Activated T-helper 1 cell treated with anti-CD3 and anti-CD28 coated beads, Interleukin-12 subunit alpha, Interleukin-12 subunit beta, Interleukin-2, Interleukin-4 antibody, amounts not matched to agents 30 ng/mL and 10 ng/mL and 1 ng/mL, durations not matched to agents 14 hours and 24 hours and 36 hours (primary cell): ENCODE data around the gene SEMA6D. TPM values are rescaled to one million over a fixed set of nuclear protein-coding genes. Genes with fewer than 3 reads are reported as not detected.

Source experiments
- DNase-seq: peaks from one replicate; pipeline ENCODE4 v3.0.0; 2021; ENCODE audit warnings: low spot score
- H3K27ac Mint-ChIP-seq: one replicate; pipeline ENCODE4 v1.8.0; 2021; ENCODE audit warnings: mild to moderate bottlenecking, mixed read lengths
- H3K27me3 Mint-ChIP-seq: one replicate; pipeline ENCODE4 v1.8.0; 2022; ENCODE audit warnings: mild to moderate bottlenecking, moderate library complexity, mixed read lengths; ENCODE audit not compliant: insufficient read depth
- H3K36me3 Mint-ChIP-seq: one replicate; pipeline ENCODE4 v1.8.0; 2021; ENCODE audit warnings: low read depth, mixed read lengths
- H3K4me1 Mint-ChIP-seq: one replicate; pipeline ENCODE4 v1.8.0; 2021; ENCODE audit warnings: low read depth, mixed read lengths
- H3K4me3 Mint-ChIP-seq: one replicate; pipeline ENCODE4 v1.8.0; 2021; ENCODE audit warnings: mild to moderate bottlenecking, moderate library complexity, mixed read lengths
- H3K9me3 Mint-ChIP-seq: one replicate; pipeline ENCODE4 v1.8.0; 2021; ENCODE audit warnings: mixed read lengths
- intact Hi-C: fragments of 100-400 bp; cut with micrococcal nuclease; formaldehyde crosslinking; loops from one replicate; pipeline ENCODE4 v1.15.1; 2024
- total RNA-seq: library from RNA; stranded (reverse); gene quantifications from 2 replicates; pipeline ENCODE4 v1.2.3, GENCODE V29; 2022

The SEMA6D gene
- total RNA-seq, 1 donor from 2014 or later, result not detected

GRCh38 chr15:47784820-47785219 lies 67.5 kb downstream of the SEMA6D start:
- no peaks in the 10 kb centered on the region for H3K36me3 Mint-ChIP-seq
- no peaks in the 10 kb centered on the region for H3K4me1 Mint-ChIP-seq
- no peak overlapping the region for H3K27ac Mint-ChIP-seq
- H3K4me3 Mint-ChIP-seq, result no peak overlapping the region
- no peaks in the 10 kb centered on the region for H3K27me3 Mint-ChIP-seq
- no peak for DNase-seq
- intact Hi-C loops, result no loop called here
- H3K9me3 Mint-ChIP-seq, result no peaks in the 10 kb centered on the region

- Mint-ChIP-seq H3K9me3 (no peaks in the 10 kb centered on the region), H3K4me1 (no peaks in the 10 kb centered on the region), H3K27me3 (no peaks in the 10 kb centered on the region), H3K4me3 (no peak overlapping the region), H3K36me3 (no peaks in the 10 kb centered on the region), H3K27ac (no peak overlapping the region)
- no peak for DNase-seq
- intact Hi-C loops, result no loop called here
Measured at GRCh38 chr15:47786371-47786770, 69.1 kb downstream of the SEMA6D start.

GRCh38 chr15:47787875-47788274 lies 70.6 kb downstream of the SEMA6D start:
- Mint-ChIP-seq H3K27me3 (no peaks in the 10 kb centered on the region), H3K4me3 (no peak overlapping the region), H3K27ac (no peak overlapping the region), H3K36me3 (no peaks in the 10 kb centered on the region), H3K9me3 (no peaks in the 10 kb centered on the region), H3K4me1 (no peaks in the 10 kb centered on the region)
- no peak for DNase-seq
- intact Hi-C loops, result no loop called here

GRCh38 chr15:47788685-47789084 lies 71.4 kb downstream of the SEMA6D start:
- no peak overlapping the region for H3K4me3 Mint-ChIP-seq
- no peak overlapping the region for H3K27ac Mint-ChIP-seq
- no peak for DNase-seq
- no peaks in the 10 kb centered on the region for H3K9me3 Mint-ChIP-seq
- intact Hi-C loops, result no loop called here
- no peaks in the 10 kb centered on the region for H3K36me3 Mint-ChIP-seq
- no peaks in the 10 kb centered on the region for H3K4me1 Mint-ChIP-seq
- H3K27me3 Mint-ChIP-seq, result no peaks in the 10 kb centered on the region

- H3K36me3 Mint-ChIP-seq, result no peaks in the 10 kb centered on the region
Measured at GRCh38 chr15:47791161-47791560, 73.9 kb downstream of the SEMA6D start.

GRCh38 chr15:47792231-47792630 lies 74.9 kb downstream of the SEMA6D start:
- intact Hi-C loops, result no loop called here
- H3K9me3 Mint-ChIP-seq, result no peaks in the 10 kb centered on the region
- H3K36me3 Mint-ChIP-seq, result no peaks in the 10 kb centered on the region
- DNase-seq, result no peak
- H3K4me3 Mint-ChIP-seq, result no peak overlapping the region
- no peaks in the 10 kb centered on the region for H3K4me1 Mint-ChIP-seq
- H3K27ac Mint-ChIP-seq, result no peak overlapping the region
- peaks cover 2% of the 10 kb centered on the region for H3K27me3 Mint-ChIP-seq

More at GRCh38 chr15:47791161-47791560, 73.9 kb downstream of the SEMA6D start:
- Mint-ChIP-seq H3K27me3 (peaks cover 2% of the 10 kb centered on the region), H3K27ac (no peak overlapping the region), H3K9me3 (no peaks in the 10 kb centered on the region), H3K4me3 (no peak overlapping the region), H3K4me1 (no peaks in the 10 kb centered on the region)
- intact Hi-C loops, result no loop called here
- DNase-seq, result no peak

GRCh38 chr15:47794252-47794914 lies 77.1 kb downstream of the SEMA6D start:
- H3K4me3 Mint-ChIP-seq, result no peak overlapping the region
- peaks cover 2% of the 10 kb centered on the region for H3K27me3 Mint-ChIP-seq
- no peak for DNase-seq
- H3K4me1 Mint-ChIP-seq, result no peaks in the 10 kb centered on the region
- H3K9me3 Mint-ChIP-seq, result no peaks in the 10 kb centered on the region
- H3K27ac Mint-ChIP-seq, result no peak overlapping the region
- intact Hi-C loops, result no loop called here
- no peaks in the 10 kb centered on the region for H3K36me3 Mint-ChIP-seq

- Mint-ChIP-seq H3K27me3 (peaks cover 2% of the 10 kb centered on the region), H3K4me3 (no peak overlapping the region), H3K27ac (no peak overlapping the region), H3K36me3 (no peaks in the 10 kb centered on the region), H3K4me1 (no peaks in the 10 kb centered on the region), H3K9me3 (no peaks in the 10 kb centered on the region)
- DNase-seq, result no peak
- intact Hi-C loops, result no loop called here
Measured at GRCh38 chr15:47795864-47796263, 78.6 kb downstream of the SEMA6D start.

GRCh38 chr15:47796339-47796738 lies 79.0 kb downstream of the SEMA6D start:
- DNase-seq, result no peak
- intact Hi-C loops, result no loop called here
- Mint-ChIP-seq H3K27ac (no peak overlapping the region), H3K4me3 (no peak overlapping the region), H3K36me3 (no peaks in the 10 kb centered on the region), H3K9me3 (no peaks in the 10 kb centered on the region), H3K27me3 (peaks cover 2% of the 10 kb centered on the region), H3K4me1 (no peaks in the 10 kb centered on the region)

- H3K36me3 Mint-ChIP-seq, result no peaks in the 10 kb centered on the region
- no peak overlapping the region for H3K4me3 Mint-ChIP-seq
- peaks cover 2% of the 10 kb centered on the region for H3K27me3 Mint-ChIP-seq
- DNase-seq, result no peak
- intact Hi-C loops, result no loop called here
- H3K9me3 Mint-ChIP-seq, result no peaks in the 10 kb centered on the region
- no peak overlapping the region for H3K27ac Mint-ChIP-seq
- no peaks in the 10 kb centered on the region for H3K4me1 Mint-ChIP-seq
Measured at GRCh38 chr15:47796830-47797229, 79.5 kb downstream of the SEMA6D start.

- no peaks in the 10 kb centered on the region for H3K4me1 Mint-ChIP-seq
- intact Hi-C loops, result no loop called here
- no peak overlapping the region for H3K27ac Mint-ChIP-seq
- no peaks in the 10 kb centered on the region for H3K36me3 Mint-ChIP-seq
- peaks cover 7% of the 10 kb centered on the region for H3K27me3 Mint-ChIP-seq
- no peak for DNase-seq
- H3K9me3 Mint-ChIP-seq, result no peaks in the 10 kb centered on the region
- H3K4me3 Mint-ChIP-seq, result no peak overlapping the region
Measured at GRCh38 chr15:47801522-47801921, 84.2 kb downstream of the SEMA6D start.

- intact Hi-C loops, result no loop called here
- H3K9me3 Mint-ChIP-seq, result no peaks in the 10 kb centered on the region
- DNase-seq, result no peak
- no peak overlapping the region for H3K27ac Mint-ChIP-seq
- H3K4me1 Mint-ChIP-seq, result no peaks in the 10 kb centered on the region
- no peaks in the 10 kb centered on the region for H3K36me3 Mint-ChIP-seq
- no peak overlapping the region for H3K4me3 Mint-ChIP-seq
- H3K27me3 Mint-ChIP-seq, result peaks cover 9% of the 10 kb centered on the region
Measured at GRCh38 chr15:47802216-47802615, 84.9 kb downstream of the SEMA6D start.

GRCh38 chr15:47803767-47804166 lies 86.5 kb downstream of the SEMA6D start:
- Mint-ChIP-seq H3K36me3 (no peaks in the 10 kb centered on the region), H3K9me3 (no peaks in the 10 kb centered on the region), H3K4me3 (no peak overlapping the region), H3K27me3 (peaks cover 9% of the 10 kb centered on the region), H3K4me1 (no peaks in the 10 kb centered on the region), H3K27ac (no peak overlapping the region)
- DNase-seq, result no peak
- intact Hi-C loops, result no loop called here

- intact Hi-C loops, result no loop called here
- H3K27ac Mint-ChIP-seq, result no peak overlapping the region
- no peaks in the 10 kb centered on the region for H3K9me3 Mint-ChIP-seq
- DNase-seq, result no peak
- H3K4me3 Mint-ChIP-seq, result no peak overlapping the region
- no peaks in the 10 kb centered on the region for H3K36me3 Mint-ChIP-seq
- peaks cover 9% of the 10 kb centered on the region for H3K27me3 Mint-ChIP-seq
- H3K4me1 Mint-ChIP-seq, result no peaks in the 10 kb centered on the region
Measured at GRCh38 chr15:47804733-47805132, 87.4 kb downstream of the SEMA6D start.
